Lung (tissue), 12 donors: ENCODE data around the gene ASNS. TPM values are rescaled to one million over a fixed set of nuclear protein-coding genes. Genes with fewer than 3 reads are reported as not detected.
"Not testable (repeated sequence)": the region's sequence is repeated elsewhere in the genome, so short reads cannot be mapped to it uniquely, and the experiment has no call there.

Experiments
- ATAC-seq: fragments of 200-7000 bp; cut with Tn5 transposase; one replicate; pipeline ENCODE4 v1.9.1; 2020; ENCODE audit warnings: moderate number of reproducible peaks; ENCODE audit not compliant: insufficient read depth, low FRiP score
- DNase-seq, 3 donors: peaks; one replicate each; pipeline ENCODE4 v3.0.0-alpha.2; 2013 to 2017
- H3K27ac ChIP-seq, 2 donors: one replicate each; pipeline ENCODE4 v1.5.1; 2013; ENCODE audit warnings: mild to moderate bottlenecking in 2 of 2, moderate library complexity in 2 of 2, control low read depth in 1 of 2, inconsistent platforms in 1 of 2, low read depth in 1 of 2, low read length in 1 of 2
- H3K27me3 ChIP-seq, 3 donors: one replicate each; pipeline ENCODE4 v1.5.1; 2013; ENCODE audit warnings: low read length in 2 of 3; ENCODE audit not compliant: control insufficient read depth in 3 of 3, insufficient read depth in 3 of 3
- H3K36me3 ChIP-seq, 4 donors: one replicate each; pipeline ENCODE4 v1.5.1; 2013; ENCODE audit warnings: low read length in 4 of 4, mild to moderate bottlenecking in 1 of 4, moderate library complexity in 1 of 4; ENCODE audit not compliant: control insufficient read depth in 4 of 4, insufficient read depth in 4 of 4
- H3K4me1 ChIP-seq, 5 donors: one replicate each; pipeline ENCODE4 v1.5.1; 2013; ENCODE audit warnings: low read length in 5 of 5, mild to moderate bottlenecking in 2 of 5, moderate library complexity in 1 of 5; ENCODE audit not compliant: control insufficient read depth in 5 of 5, insufficient read depth in 5 of 5
- H3K4me3 ChIP-seq: one replicate; pipeline ENCODE4 v1.5.1; 2013; ENCODE audit warnings: mild to moderate bottlenecking, control low read depth, moderate library complexity
- H3K9ac ChIP-seq, 2 donors: one replicate each; pipeline ENCODE4 v1.5.1; 2013; ENCODE audit warnings: low read length in 2 of 2, control low read depth in 1 of 2; ENCODE audit not compliant: insufficient read depth in 1 of 2
- H3K9me3 ChIP-seq, 4 donors: one replicate each; pipeline ENCODE4 v1.5.1; 2013; ENCODE audit warnings: low read length in 3 of 4, mild to moderate bottlenecking in 1 of 4, moderate library complexity in 1 of 4; ENCODE audit not compliant: control insufficient read depth in 4 of 4, insufficient read depth in 3 of 4
- WGBS, 2 donors: extraction: QIAGEN DNeasy Blood & Tissue Kit; methylation state at CpG; one replicate each; pipeline ENCODE4 v1.1.7; 2013; 5-methylcytosine and 5-hydroxymethylcytosine counted together
- polyA plus RNA-seq, 2 donors: library from polyadenylated mRNA; stranded (reverse); fragments of 200-250 nt; gene quantifications; one replicate each; pipeline ENCODE4 v1.2.1, GENCODE V29; 2013
- total RNA-seq, 2 donors: library from RNA; depleted of rRNA in 1 of 2; stranded (reverse); fragments of >200 nt in 1 of 2; gene quantifications; one replicate each; pipeline ENCODE4 v1.2.1, GENCODE V29; 2014 to 2021
- TF ChIP-seq, protein P1 (sequence below): IDR thresholded peaks from 2 replicates; pipeline ENCODE4 v1.5.1; 2012; ENCODE audit warnings: mild to moderate bottlenecking; ENCODE audit errors: control extremely low read depth, extremely low read depth
- donor health status: control.
- donor health status: control.
- donor health status: Bipolar disorder and iron deficiency.
- donor health status: healthy.
- donor health status: DM: yes; HTN: yes; CAD: no.

ASNS gene
- total and polyA plus RNA-seq, 4 donors = 12.4 to 65.9 (median 42.1) TPM

DNA sequence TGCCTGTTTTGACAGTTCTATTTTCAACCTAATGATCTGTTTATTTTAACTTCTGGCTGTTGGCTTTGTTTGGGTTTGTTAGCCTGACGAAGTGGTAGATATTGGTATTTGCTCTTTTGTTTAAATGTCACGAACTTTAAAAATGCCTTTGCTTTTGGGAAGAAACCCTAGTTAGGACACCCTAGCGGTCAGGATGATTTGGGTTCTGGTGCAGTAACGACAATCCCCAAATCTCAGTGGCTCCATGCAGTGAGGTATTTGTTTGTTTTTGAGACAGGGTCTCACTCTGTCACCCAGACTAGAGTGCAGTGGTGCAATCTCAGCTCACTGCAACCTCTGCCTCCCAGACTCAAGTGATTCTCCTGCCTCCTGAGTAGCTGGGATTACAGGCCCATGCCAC, 2.7 kb upstream of the ASNS start:
- WGBS, 2 donors = 87 to 88% methylated on average over 4 of the region's 4 CpGs
- not testable (repeated sequence) for H3K27ac ChIP-seq

DNA sequence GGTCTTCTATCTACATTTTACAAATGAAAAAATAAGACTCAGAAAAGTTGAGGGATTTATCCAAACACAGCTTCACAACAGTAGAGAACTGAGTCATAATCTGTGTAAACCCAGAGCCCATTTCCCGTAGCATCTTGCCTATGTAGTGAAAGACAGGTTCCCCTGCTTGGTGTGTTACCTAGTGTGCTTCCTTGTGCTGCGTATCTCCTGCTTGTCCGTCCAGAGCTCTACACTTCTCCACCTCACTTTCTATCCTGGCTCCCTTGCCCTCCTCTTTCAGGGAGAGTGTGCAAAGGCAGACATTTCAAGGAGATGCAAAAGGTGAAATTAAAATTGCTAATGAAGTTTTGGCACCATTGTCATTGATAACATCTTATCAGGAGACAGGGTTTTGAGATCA, 1.4 kb upstream of the ASNS start:
- no peak overlapping the region for H3K9ac ChIP-seq
- H3K4me1 ChIP-seq = peaks cover 0 to 12% (median 6%) of the 10 kb centered on the region in 5 donors
- TF ChIP-seq, protein P1, sequence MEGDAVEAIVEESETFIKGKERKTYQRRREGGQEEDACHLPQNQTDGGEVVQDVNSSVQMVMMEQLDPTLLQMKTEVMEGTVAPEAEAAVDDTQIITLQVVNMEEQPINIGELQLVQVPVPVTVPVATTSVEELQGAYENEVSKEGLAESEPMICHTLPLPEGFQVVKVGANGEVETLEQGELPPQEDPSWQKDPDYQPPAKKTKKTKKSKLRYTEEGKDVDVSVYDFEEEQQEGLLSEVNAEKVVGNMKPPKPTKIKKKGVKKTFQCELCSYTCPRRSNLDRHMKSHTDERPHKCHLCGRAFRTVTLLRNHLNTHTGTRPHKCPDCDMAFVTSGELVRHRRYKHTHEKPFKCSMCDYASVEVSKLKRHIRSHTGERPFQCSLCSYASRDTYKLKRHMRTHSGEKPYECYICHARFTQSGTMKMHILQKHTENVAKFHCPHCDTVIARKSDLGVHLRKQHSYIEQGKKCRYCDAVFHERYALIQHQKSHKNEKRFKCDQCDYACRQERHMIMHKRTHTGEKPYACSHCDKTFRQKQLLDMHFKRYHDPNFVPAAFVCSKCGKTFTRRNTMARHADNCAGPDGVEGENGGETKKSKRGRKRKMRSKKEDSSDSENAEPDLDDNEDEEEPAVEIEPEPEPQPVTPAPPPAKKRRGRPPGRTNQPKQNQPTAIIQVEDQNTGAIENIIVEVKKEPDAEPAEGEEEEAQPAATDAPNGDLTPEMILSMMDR = no peak
- H3K4me3 ChIP-seq = no peak overlapping the region
- ATAC-seq (no peak), DNase-seq (no peak)
- H3K9me3 ChIP-seq = no peaks in the 10 kb centered on the region
- no peaks in the 10 kb centered on the region for H3K27me3 ChIP-seq
- H3K27ac ChIP-seq = no peak overlapping the region
- peaks cover 0 to 2% (median 0%) of the 10 kb centered on the region in 4 donors for H3K36me3 ChIP-seq
- WGBS, 2 donors = 90 to 98% methylated on average over 3 of the region's 3 CpGs

More for the DNA sequence above, 2.7 kb upstream of the ASNS start:
- H3K27me3 ChIP-seq, H3K4me3 ChIP-seq, H3K4me1 ChIP-seq, ATAC-seq, H3K9ac ChIP-seq, H3K9me3 ChIP-seq, H3K36me3 ChIP-seq, DNase-seq: not testable (repeated sequence)

DNA sequence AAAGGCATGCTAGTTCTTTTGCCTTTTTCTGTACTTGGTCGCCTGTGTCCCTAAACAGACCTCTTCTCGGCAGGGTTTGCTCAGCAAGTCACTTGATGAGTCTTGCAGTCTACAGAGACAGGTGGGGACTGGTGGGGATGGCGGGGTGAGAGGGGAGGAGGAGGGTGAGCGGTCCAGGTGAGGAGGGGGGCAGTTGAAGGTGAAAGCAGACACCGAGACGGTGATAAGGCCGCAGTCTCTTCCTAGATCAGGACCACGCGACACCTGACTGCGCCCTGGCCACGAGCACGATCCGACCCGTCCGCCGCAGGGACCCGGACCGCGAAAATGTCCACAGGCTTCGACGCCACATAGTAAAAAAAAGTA, 566 bp downstream of the ASNS start:
- H3K9me3 ChIP-seq = no peaks in the 10 kb centered on the region
- DNase-seq (peak; percentile 6 to 15 (median 6)), ATAC-seq (peak; percentile 19)
- 5 to 6% methylated on average over 21 of the region's 21 CpGs for WGBS, 2 donors
- peaks cover 0 to 4% (median 1%) of the 10 kb centered on the region in 4 donors for H3K36me3 ChIP-seq
- H3K4me3 ChIP-seq = peak overlapping the region; percentile 79
- peak overlapping the region in 1 of 2 donors; percentile 58 for H3K9ac ChIP-seq
- H3K27me3 ChIP-seq = no peaks in the 10 kb centered on the region
- TF ChIP-seq, protein P1 = no peak
- peak overlapping the region in 1 of 2 donors; percentile 88 for H3K27ac ChIP-seq
- peaks cover 0 to 12% (median 6%) of the 10 kb centered on the region in 5 donors for H3K4me1 ChIP-seq

DNA sequence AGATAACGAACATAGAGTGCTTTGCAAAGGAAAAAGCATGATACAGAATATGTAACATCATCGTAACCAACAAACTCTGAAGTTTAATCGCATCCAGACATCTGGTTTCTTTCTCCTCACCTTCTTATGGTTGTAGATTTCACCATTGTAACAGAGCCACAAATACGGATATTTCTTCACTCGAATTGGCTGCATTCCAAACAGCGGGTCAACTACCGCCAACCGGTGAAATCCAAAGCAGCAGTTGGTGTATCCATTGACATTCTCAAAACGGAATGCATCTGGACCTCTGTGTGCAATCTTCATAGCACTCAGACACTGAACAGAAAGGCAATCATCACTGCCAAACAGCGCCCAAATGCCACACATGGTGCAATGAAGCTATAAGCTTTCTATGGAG, 3.4 kb downstream of the ASNS start:
- Histone ChIP-seq H3K27me3 (no peaks in the 10 kb centered on the region), H3K9me3 (no peaks in the 10 kb centered on the region), H3K4me3 (no peak overlapping the region), H3K9ac (no peak overlapping the region), H3K27ac (no peak overlapping the region), H3K4me1 (peaks cover 0 to 12% (median 6%) of the 10 kb centered on the region in 5 donors), H3K36me3 (peaks cover 0 to 8% (median 1%) of the 10 kb centered on the region in 4 donors)
- DNase-seq (peak; percentile 36 to 74 (median 73)), ATAC-seq (no peak)
- 58 to 81% methylated on average over 10 of the region's 10 CpGs for WGBS, 2 donors
- TF ChIP-seq, protein P1 = no peak
